ENCODE data around the gene RAPH1.

Gene RAPH1

GRCh38 chr2:203582468-203582867 is 47.4 kb upstream of the RAPH1 start:
- TF ChIP-seq REST (IDR thresholded peaks at IDR 0.05; ENCODE audit: low read depth) (no peak), MAX (IDR thresholded peaks at IDR 0.05) (no peak), YY1 (IDR thresholded peaks at IDR 0.05; ENCODE audit: low read depth) (no peak), TEAD4 (IDR thresholded peaks at IDR 0.05) (no peak), TCF12 (IDR thresholded peaks at IDR 0.05; ENCODE audit: low read depth) (no peak), RAD21 (IDR thresholded peaks at IDR 0.05; ENCODE audit: low read depth) (no peak), EGR1 (IDR thresholded peaks at IDR 0.05) (no peak), TAF1 (IDR thresholded peaks at IDR 0.05; ENCODE audit: low read depth) (no peak)

GRCh38 chr2:203580844-203581243 is 45.7 kb upstream of the RAPH1 start:
- no peak for TF ChIP-seq MAX (IDR thresholded peaks at IDR 0.05)
- no peak for TF ChIP-seq TCF12 (IDR thresholded peaks at IDR 0.05; ENCODE audit: low read depth)
- no peak for TF ChIP-seq NFIC (IDR thresholded peaks at IDR 0.05)
- no peak for TF ChIP-seq RAD21 (IDR thresholded peaks at IDR 0.05; ENCODE audit: low read depth)
- TF ChIP-seq TEAD4 (IDR thresholded peaks at IDR 0.05): no peak
- no peak for TF ChIP-seq USF1 (IDR thresholded peaks at IDR 0.05)
- no peak for TF ChIP-seq REST (IDR thresholded peaks at IDR 0.05; ENCODE audit: low read depth)
- no peak for TF ChIP-seq CREB1 (IDR thresholded peaks at IDR 0.05; ENCODE audit: low read depth)
- no peak for TF ChIP-seq EP300 (IDR thresholded peaks at IDR 0.05; ENCODE audit: borderline replicate concordance)
- TF ChIP-seq EGR1 (IDR thresholded peaks at IDR 0.05): no peak
- no peak for TF ChIP-seq TAF1 (IDR thresholded peaks at IDR 0.05; ENCODE audit: low read depth)
- TF ChIP-seq CEBPB (IDR thresholded peaks at IDR 0.05): no peak
- TF ChIP-seq FOXM1 (IDR thresholded peaks at IDR 0.05; ENCODE audit: borderline replicate concordance, low read depth): no peak
- no peak for TF ChIP-seq ZBTB7A (IDR thresholded peaks at IDR 0.05; ENCODE audit: low read depth)
- no peak for TF ChIP-seq YY1 (IDR thresholded peaks at IDR 0.05; ENCODE audit: low read depth)

GRCh38 chr2:203579730-203580129 is 44.6 kb upstream of the RAPH1 start:
- TF ChIP-seq CREB1 (IDR thresholded peaks at IDR 0.05; ENCODE audit: low read depth) (no peak), FOXM1 (IDR thresholded peaks at IDR 0.05; ENCODE audit: borderline replicate concordance, low read depth) (no peak), TCF12 (IDR thresholded peaks at IDR 0.05; ENCODE audit: low read depth) (no peak), RAD21 (IDR thresholded peaks at IDR 0.05; ENCODE audit: low read depth) (no peak)

GRCh38 chr2:203578759-203579643 is 43.9 kb upstream of the RAPH1 start:
- TF ChIP-seq CREB1 (IDR thresholded peaks at IDR 0.05; ENCODE audit: low read depth) (no peak), YY1 (IDR thresholded peaks at IDR 0.05; ENCODE audit: low read depth) (peak; percentile 76), TEAD4 (IDR thresholded peaks at IDR 0.05) (peak; percentile 67), MAX (IDR thresholded peaks at IDR 0.05) (peak; percentile 84), FOXM1 (IDR thresholded peaks at IDR 0.05; ENCODE audit: borderline replicate concordance, low read depth) (peak; percentile 93), TAF1 (IDR thresholded peaks at IDR 0.05; ENCODE audit: low read depth) (no peak), ZBTB7A (IDR thresholded peaks at IDR 0.05; ENCODE audit: low read depth) (no peak), REST (IDR thresholded peaks at IDR 0.05; ENCODE audit: low read depth) (peak; percentile 74), NFIC (IDR thresholded peaks at IDR 0.05) (peak; percentile 89), TCF12 (IDR thresholded peaks at IDR 0.05; ENCODE audit: low read depth) (peak; percentile 87), RAD21 (IDR thresholded peaks at IDR 0.05; ENCODE audit: low read depth) (peak; percentile 34; the same call in 1 of the 2 replicates), CEBPB (IDR thresholded peaks at IDR 0.05) (peak; percentile 83), EP300 (IDR thresholded peaks at IDR 0.05; ENCODE audit: borderline replicate concordance) (peak; percentile 79), USF1 (IDR thresholded peaks at IDR 0.05) (peak; percentile 41)

Measured in Ishikawa (cell line).